Ovary (tissue), 9 donors: Measurements from ENCODE around the gene DKK3. TPM values are rescaled to one million over a fixed set of nuclear protein-coding genes. Genes with fewer than 3 reads are reported as not detected.

Source experiments
- DNase-seq, 5 donors: peaks; one replicate each; pipeline ENCODE4 v3.0.0-alpha.2; 2019 to 2020
- H3K27ac ChIP-seq, 2 donors: fragments of 200-600 bp; one replicate each; pipeline versions ENCODE4 v1.5.1 to v1.8.0; 2019 to 2022
- H3K27me3 ChIP-seq: fragments of 200-600 bp; one replicate; pipeline ENCODE4 v1.8.0; 2022
- H3K36me3 ChIP-seq: fragments of 200-600 bp; sonication (generic); one replicate; pipeline ENCODE4 v1.5.1; 2019
- H3K4me1 ChIP-seq: one replicate; pipeline ENCODE4 v1.8.1; 2013; ENCODE audit warnings: mild to moderate bottlenecking, moderate library complexity; ENCODE audit not compliant: insufficient read depth
- H3K4me3 ChIP-seq: fragments of 200-600 bp; sonication (generic); one replicate; pipeline ENCODE4 v1.5.1; 2017
- H3K9me3 ChIP-seq, 2 donors: fragments of 200-600 bp in 1 of 2; sonication (generic) in 1 of 2; one replicate each; pipeline versions ENCODE4 v1.5.1 to v1.8.1; 2013 to 2019; ENCODE audit warnings: mild to moderate bottlenecking in 1 of 2, moderate library complexity in 1 of 2
- EP300 ChIP-seq: sonication (generic); formaldehyde crosslinking; IDR thresholded peaks from one replicate; pipeline ENCODE4 v1.6.1; 2017; ENCODE audit warnings: antibody characterized with exemption
- POLR2A ChIP-seq: fragments of 450-650 bp; IDR thresholded peaks from one replicate; pipeline ENCODE4 v1.6.1; 2017; ENCODE audit warnings: antibody characterized with exemption, mild to moderate bottlenecking, moderate library complexity
- WGBS, 3 donors: extraction: QIAGEN DNeasy Blood & Tissue Kit in 1 of 3; methylation state at CpG; one replicate each; pipeline versions ENCODE4 v1.1.5 to v1.1.7; 2013 to 2017; 5-methylcytosine and 5-hydroxymethylcytosine counted together
- intact Hi-C, 4 donors: fragments of 100-400 bp; cut with DNase I; formaldehyde crosslinking; loops; one replicate each; pipeline versions ENCODE4 v1.11.0 to v1.15.1; 2022 to 2023
- polyA plus RNA-seq, 2 donors: library from polyadenylated mRNA; stranded (reverse); fragments of 200-250 nt in 1 of 2; fragments of 350-450 nt in 1 of 2; fragmentation: Illumina TruSeq in 1 of 2; extraction: RNeasy Lipid Tissue Mini Kit (QIAGEN cat#74804) in 1 of 2; gene quantifications; one replicate each; pipeline ENCODE4 v1.2.3, GENCODE V29; 2013 to 2014
- total RNA-seq, 7 donors: library from RNA; depleted of rRNA in 2 of 7; stranded (reverse); fragments of >200 nt in 2 of 7; fragmentation: NEBNext Ultra II Directional in 3 of 7; extraction: Animal tissue kit (Norgen Biotek cat#: 25700) in 3 of 7; gene quantifications; one replicate each; pipeline versions ENCODE4 v1.1.0 to v1.2.4, GENCODE V29; 2016 to 2023
- TF ChIP-seq, protein P1 (sequence below), 3 donors: fragments of 450-650 bp in 2 of 3; fragments of 200-600 bp in 1 of 3; IDR thresholded peaks; one replicate each; pipeline versions ENCODE4 v1.5.1 to v1.8.0; 2016 to 2022; ENCODE audit warnings: antibody characterized with exemption in 3 of 3, mild to moderate bottlenecking in 1 of 3
- donor health status: DM: no; HTN: no; CAD: no; lungs with moderate emphysema.
- donor health status: DM: no; HTN: no; CAD: no.
- donor health status: Bipolar disorder and iron deficiency.
- donor health status: DM: yes; HTN: yes; CAD: no.
- donor health status: DM: no; HTN: no; CAD: no.
- donor health status: DM: yes; HTN: yes; CAD: no.

Gene DKK3
- total and polyA plus RNA-seq, 9 donors = 33.9 to 255 (median 62.8) TPM

DNA sequence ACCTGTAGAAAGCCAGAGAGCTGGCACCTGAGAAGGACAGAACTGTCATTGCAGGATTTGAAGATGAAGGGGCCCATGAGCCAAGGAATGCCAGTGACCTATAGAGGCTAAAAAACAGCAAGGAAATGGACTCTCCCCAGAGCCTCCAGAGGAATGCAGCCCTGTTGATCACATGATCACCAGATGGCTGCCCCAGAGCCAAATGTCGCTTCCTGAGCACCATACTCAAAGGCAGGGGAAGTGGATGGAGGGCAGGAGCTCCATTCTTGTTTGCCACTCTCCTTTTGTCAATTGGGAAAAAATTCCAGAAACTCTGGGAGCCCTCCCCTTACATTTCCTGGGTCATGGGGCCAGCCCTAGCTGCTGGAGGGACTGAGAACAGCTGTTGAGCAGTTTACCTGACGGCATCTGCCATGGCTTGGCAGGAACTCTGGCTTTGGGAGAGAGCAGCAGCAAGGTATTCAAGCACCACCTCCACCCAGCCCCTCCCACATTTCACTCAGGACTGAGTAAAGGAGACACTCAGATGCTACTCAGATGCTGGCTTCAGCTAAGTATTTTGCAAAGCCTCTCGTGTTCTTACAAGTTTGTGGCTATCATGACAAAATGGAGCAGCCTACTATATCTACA, 46.9 kb downstream of the DKK3 start:
- DNase-seq = no peak
- TF ChIP-seq, protein P1, sequence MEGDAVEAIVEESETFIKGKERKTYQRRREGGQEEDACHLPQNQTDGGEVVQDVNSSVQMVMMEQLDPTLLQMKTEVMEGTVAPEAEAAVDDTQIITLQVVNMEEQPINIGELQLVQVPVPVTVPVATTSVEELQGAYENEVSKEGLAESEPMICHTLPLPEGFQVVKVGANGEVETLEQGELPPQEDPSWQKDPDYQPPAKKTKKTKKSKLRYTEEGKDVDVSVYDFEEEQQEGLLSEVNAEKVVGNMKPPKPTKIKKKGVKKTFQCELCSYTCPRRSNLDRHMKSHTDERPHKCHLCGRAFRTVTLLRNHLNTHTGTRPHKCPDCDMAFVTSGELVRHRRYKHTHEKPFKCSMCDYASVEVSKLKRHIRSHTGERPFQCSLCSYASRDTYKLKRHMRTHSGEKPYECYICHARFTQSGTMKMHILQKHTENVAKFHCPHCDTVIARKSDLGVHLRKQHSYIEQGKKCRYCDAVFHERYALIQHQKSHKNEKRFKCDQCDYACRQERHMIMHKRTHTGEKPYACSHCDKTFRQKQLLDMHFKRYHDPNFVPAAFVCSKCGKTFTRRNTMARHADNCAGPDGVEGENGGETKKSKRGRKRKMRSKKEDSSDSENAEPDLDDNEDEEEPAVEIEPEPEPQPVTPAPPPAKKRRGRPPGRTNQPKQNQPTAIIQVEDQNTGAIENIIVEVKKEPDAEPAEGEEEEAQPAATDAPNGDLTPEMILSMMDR (IDR thresholded peaks at IDR 0.05) = no peak
- no peak for TF ChIP-seq EP300
- TF ChIP-seq POLR2A = no peak
- Histone ChIP-seq H3K27ac (no peak overlapping the region), H3K4me1 (peaks cover 1% of the 10 kb centered on the region), H3K9me3 (no peaks in the 10 kb centered on the region), H3K4me3 (no peak overlapping the region), H3K36me3 (no peaks in the 10 kb centered on the region), H3K27me3 (no peaks in the 10 kb centered on the region)
- WGBS, 3 donors = 91 to 95% (median 95%) methylated on average over 3 of the region's 3 CpGs
- intact Hi-C loops = no loop called here

GRCh38 chr11:11960687-11961086, 47.7 kb downstream of the DKK3 start:
- TF ChIP-seq EP300 = no peak
- TF ChIP-seq, protein P1 (IDR thresholded peaks at IDR 0.05) = no peak
- TF ChIP-seq POLR2A = no peak
- Histone ChIP-seq H3K27me3 (no peaks in the 10 kb centered on the region), H3K27ac (no peak overlapping the region), H3K9me3 (no peaks in the 10 kb centered on the region), H3K36me3 (no peaks in the 10 kb centered on the region), H3K4me1 (peaks cover 1% of the 10 kb centered on the region), H3K4me3 (no peak overlapping the region)
- WGBS, 3 donors = 59 to 89% (median 82%) methylated on average over 1 of the region's 1 CpG
- DNase-seq = no peak
- intact Hi-C loops = no loop called here

- Histone ChIP-seq H3K4me3 (no peak overlapping the region), H3K27ac (no peak overlapping the region), H3K4me1 (peaks cover 1% of the 10 kb centered on the region), H3K36me3 (no peaks in the 10 kb centered on the region), H3K9me3 (no peaks in the 10 kb centered on the region), H3K27me3 (no peaks in the 10 kb centered on the region)
- intact Hi-C loops = no loop called here
- TF ChIP-seq POLR2A = no peak
- no peak for TF ChIP-seq EP300
- TF ChIP-seq, protein P1 (IDR thresholded peaks at IDR 0.05) = no peak
- no peak for DNase-seq
These were observed 48.8 kb downstream of the DKK3 start for GRCh38 chr11:11959601-11960000.

GRCh38 chr11:11958403-11959231, 49.8 kb downstream of the DKK3 start:
- no peaks in the 10 kb centered on the region for H3K36me3 ChIP-seq
- no peaks in the 10 kb centered on the region for H3K4me1 ChIP-seq
- DNase-seq = no peak
- H3K4me3 ChIP-seq = no peak overlapping the region
- intact Hi-C loops = no loop called here
- no peaks in the 10 kb centered on the region for H3K27me3 ChIP-seq
- no peak overlapping the region for H3K27ac ChIP-seq
- TF ChIP-seq EP300 (no peak), POLR2A (no peak)
- TF ChIP-seq, protein P1 (IDR thresholded peaks at IDR 0.05) = no peak
- H3K9me3 ChIP-seq = no peaks in the 10 kb centered on the region
- 81 to 85% (median 83%) methylated on average over 11 of the region's 11 CpGs for WGBS, 3 donors
